ENCODE results near the gene ZRSR2. TPM values are rescaled to one million over a fixed set of nuclear protein-coding genes. Genes with fewer than 3 reads are reported as not detected.

The ZRSR2 gene
- total and polyA plus RNA-seq, 2 of the 8 experiments (the other 6 are each of a cell fraction or from before 2014, with no cell fraction given) = 3.9 to 6.9 TPM

GRCh38 chrX:15848576-15848975, 58.3 kb downstream of the ZRSR2 start:
- CTCF ChIA-PET (ENCODE audit: partially characterized antibody) = interaction anchor here (1.0 to 2.8 kb wide), 10 partner anchors 12 to 597 kb away, joined by 3 to 10 read pairs (median 4); no protein-coding TSS in a partner anchor
- Histone ChIP-seq H2AFZ (ENCODE audit: low read length) (no peak overlapping the region), H2BK15ac (ENCODE audit: low read length) (no peak overlapping the region), H4K91ac (replicated peaks; ENCODE audit: insufficient read length, low read length) (no peak overlapping the region), H3K27ac (ENCODE audit: low read depth, low read length) (no peak overlapping the region), H3K9me3 (ENCODE audit: insufficient read depth in 2 of 2, low read depth in 1 of 2, low read length in 1 of 2) (no peaks in the 10 kb centered on the region), H3K4me1 (replicated peaks in 1 of 4; ENCODE audit: control insufficient read depth in 3 of 4, insufficient read depth in 4 of 4, low read length in 3 of 4) (peaks cover 0 to 4% (median 1%) of the 10 kb centered on the region in 4 experiments; a peak in 3 of 7 replicates), H3K9ac (replicated peaks in 1 of 4; ENCODE audit: extremely low read depth in 1 of 4, low read depth in 3 of 4, low read length in 3 of 4) (no peak overlapping the region), H2BK5ac (ENCODE audit: low read depth, low read length) (no peak overlapping the region), H4K8ac (ENCODE audit: extremely low read depth, insufficient read depth, low read length) (no peak overlapping the region), H3K4me2 (ENCODE audit: insufficient read depth in 1 of 2, low read depth in 2 of 2, low read length in 2 of 2) (peak overlapping the region; percentile 21 to 84; a peak in 2 of 4 replicates), H2AK5ac (ENCODE audit: low read depth, low read length) (no peak overlapping the region), H3K4ac (replicated peaks; ENCODE audit: insufficient read length, low read depth, low read length) (no peak overlapping the region), H3K79me1 (ENCODE audit: low read depth, low read length) (no peaks in the 10 kb centered on the region), H3K23ac (ENCODE audit: insufficient read length) (no peak overlapping the region), H4K20me1 (replicated peaks in 1 of 2; ENCODE audit: control insufficient read depth in 1 of 2, insufficient read depth in 2 of 2, low read length in 2 of 2) (peaks cover 2 to 9% of the 10 kb centered on the region in 2 experiments), H2BK12ac (ENCODE audit: low read depth, low read length) (no peak overlapping the region), H3K36me3 (ENCODE audit: control insufficient read depth in 2 of 4, insufficient read depth in 4 of 4, low read length in 3 of 4) (peaks cover 7 to 98% (median 24%) of the 10 kb centered on the region in 4 experiments), H3K56ac (replicated peaks; ENCODE audit: insufficient read length, low read depth, low read length) (no peak overlapping the region), H2BK120ac (replicated peaks; ENCODE audit: low read depth, low read length) (no peak overlapping the region), H4K5ac (ENCODE audit: insufficient read length, low read depth, low read length) (no peak overlapping the region), H3K79me2 (ENCODE audit: control insufficient read depth in 1 of 2, insufficient read depth in 2 of 2, low read length in 2 of 2) (peaks cover 7 to 100% of the 10 kb centered on the region in 2 experiments; a peak in 3 of 4 replicates), H3K27me3 (replicated peaks in 1 of 4; ENCODE audit: control insufficient read depth in 3 of 4, extremely low read depth in 1 of 4, insufficient read depth in 3 of 4, low read length in 3 of 4) (no peaks in the 10 kb centered on the region), H3K14ac (ENCODE audit: insufficient read length) (no peak overlapping the region), H3K18ac (ENCODE audit: extremely low read depth, low read length) (no peak overlapping the region), H3K23me2 (ENCODE audit: low read depth, low read length) (no peaks in the 10 kb centered on the region), H3K4me3 (ENCODE audit: extremely low read depth in 1 of 4, insufficient read depth in 2 of 4, low read depth in 3 of 4, low read length in 4 of 4) (peak overlapping the region in 1 of 4 experiments; percentile 99; a peak in 2 of 8 replicates), H2BK20ac (ENCODE audit: low read length) (no peak overlapping the region)
- WGBS, 2 experiments (ENCODE audit: extremely low coverage in 1 of 2, insufficient coverage in 1 of 2, insufficient read length in 1 of 2, insufficient replicate concordance in 2 of 2, low coverage in 1 of 2, low lambda C conversion rate in 2 of 2, missing lambda C conversion rate in 1 of 2) = 64% methylated on average over 1 of the region's 1 CpG; no CpG with 5 or more reads in 1 of the 2 experiments
- DNase-seq (ENCODE audit: low read depth in 1 of 2, low spot score in 2 of 2) (no peak), FAIRE-seq (no peak)
- POLR2A ChIA-PET (ENCODE audit: partially characterized antibody) = interaction anchor here (1.4 kb wide), 1 partner anchor 11 kb away, joined by 5 read pairs; no protein-coding TSS in a partner anchor
- TF ChIP-seq SRF (IDR thresholded peaks at IDR 0.05; ENCODE audit: low read depth, low read length) (no peak), KDM4A (IDR thresholded peaks at IDR 0.05; ENCODE audit: low read depth, low read length, severe bottlenecking) (no peak), BCL11A (IDR thresholded peaks at IDR 0.05; ENCODE audit: low read depth in 2 of 2, low read length in 2 of 2) (no peak), POU5F1 (IDR thresholded peaks at IDR 0.05; ENCODE audit: low read depth, low read length) (no peak), E2F6 (IDR thresholded peaks at IDR 0.05) (no peak), FOSL1 (IDR thresholded peaks at IDR 0.05; ENCODE audit: insufficient read depth, low read depth, low read length) (no peak), CHD2 (IDR thresholded peaks at IDR 0.05; ENCODE audit: low read length) (no peak), ZNF274 (IDR thresholded peaks at IDR 0.05; ENCODE audit: borderline replicate concordance, extremely low read depth, low read length) (no peak), TEAD4 (IDR thresholded peaks at IDR 0.05; ENCODE audit: low read depth, low read length) (no peak), CBX5 (IDR thresholded peaks at IDR 0.05; ENCODE audit: low read depth, low read length) (no peak)

All from H1 (cell line).